GM12892 (cell line): ENCODE measurements around the gene DEUP1.

Source experiments
- DNase-seq: peaks from one replicate; pipeline ENCODE4 v3.0.0; 2011; ENCODE audit not compliant: insufficient read length
- FAIRE-seq: peaks from 2 replicates; lab custom pipeline; 2011; peaks lifted over from hg19 to GRCh38; lab: Jason Lieb, UNC
- POLR2A ChIP-seq: IDR thresholded peaks from 2 replicates; pipeline ENCODE4 v1.6.1; 2011; ENCODE audit warnings: low read depth, low read length, control low read depth
- POLR2AphosphoS5 ChIP-seq: IDR thresholded peaks from 2 replicates; pipeline ENCODE4 v1.6.1; 2011; ENCODE audit warnings: low read depth, low read length, control low read depth
- TAF1 ChIP-seq: IDR thresholded peaks from 2 replicates; pipeline ENCODE4 v1.6.1; 2011; ENCODE audit warnings: low read depth, mild to moderate bottlenecking, control low read depth, low read length, borderline replicate concordance

The DEUP1 gene

GRCh38 chr11:93322207-93322606 is 8.3 kb upstream of the DEUP1 start:
- FAIRE-seq, result no peak
- DNase-seq, result no peak
- TF ChIP-seq POLR2A (no peak), POLR2AphosphoS5 (no peak), TAF1 (no peak)

DNA sequence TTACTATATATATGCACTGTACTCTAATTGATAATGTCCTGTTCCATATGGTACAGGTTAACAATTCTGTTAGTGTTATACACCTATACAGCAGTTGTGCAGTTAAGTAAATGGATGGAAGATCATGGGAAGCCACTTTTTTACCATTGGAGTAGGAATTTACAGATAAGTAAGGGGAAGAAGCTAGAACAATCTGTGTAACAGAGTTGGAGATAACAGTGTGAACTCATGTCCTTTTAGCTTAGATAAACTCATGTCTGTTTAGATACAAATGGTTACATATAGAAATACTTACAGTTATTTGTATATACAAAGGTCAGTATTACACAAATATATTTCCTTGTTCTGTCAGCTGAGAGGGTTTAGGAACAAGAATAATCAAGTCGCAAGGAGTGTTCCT is 6.8 kb upstream of the DEUP1 start:
- no peak for DNase-seq
- TF ChIP-seq POLR2AphosphoS5 (no peak), TAF1 (no peak), POLR2A (no peak)
- no peak for FAIRE-seq

DNA sequence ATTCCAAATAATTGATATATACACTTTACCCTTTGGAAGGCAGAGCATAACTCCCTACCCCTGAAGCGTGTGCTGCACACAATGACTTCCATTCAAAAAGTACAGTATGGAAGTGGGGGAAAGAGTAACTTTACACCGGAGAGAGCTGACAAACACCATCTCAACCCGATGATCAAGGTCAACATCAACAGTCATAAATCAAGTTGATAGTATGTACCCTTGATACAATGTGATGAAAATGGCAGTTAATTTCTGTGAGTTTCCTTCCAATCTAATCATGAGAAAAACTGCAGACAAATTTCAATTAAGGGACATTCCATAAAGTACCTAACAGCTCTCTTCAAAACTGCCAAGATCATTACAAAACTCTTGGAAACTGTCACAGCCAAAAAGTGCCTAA is 6.0 kb upstream of the DEUP1 start:
- no peak for DNase-seq
- FAIRE-seq, result peak; percentile 30
- TF ChIP-seq POLR2A (no peak), TAF1 (no peak), POLR2AphosphoS5 (no peak)

GRCh38 chr11:93326681-93327080 is 3.9 kb upstream of the DEUP1 start:
- DNase-seq (no peak), FAIRE-seq (no peak)
- no peak for TF ChIP-seq POLR2AphosphoS5
- TF ChIP-seq POLR2A, result no peak
- TF ChIP-seq TAF1, result no peak

GRCh38 chr11:93329936-93330445 is 551 bp upstream of the DEUP1 start:
- FAIRE-seq, result peak; percentile 78
- DNase-seq, result no peak
- TF ChIP-seq POLR2A (no peak), TAF1 (no peak), POLR2AphosphoS5 (no peak)

- TF ChIP-seq POLR2A, result no peak
- DNase-seq (no peak), FAIRE-seq (no peak)
Observed at GRCh38 chr11:93340223-93340622, 9.7 kb downstream of the DEUP1 start.

GRCh38 chr11:93344855-93345333 is 14.4 kb downstream of the DEUP1 start:
- TF ChIP-seq TAF1 (no peak), POLR2AphosphoS5 (no peak), POLR2A (no peak)
- DNase-seq (no peak), FAIRE-seq (no peak)

GRCh38 chr11:93348930-93349329 is 18.4 kb downstream of the DEUP1 start:
- no peak for FAIRE-seq
- TF ChIP-seq TAF1 (no peak), POLR2A (no peak), POLR2AphosphoS5 (no peak)
- DNase-seq, result no peak

- TF ChIP-seq POLR2A, result no peak
- TF ChIP-seq TAF1, result no peak
- TF ChIP-seq POLR2AphosphoS5, result no peak
- FAIRE-seq, result no peak
Observed at GRCh38 chr11:93350835-93351234, 20.3 kb downstream of the DEUP1 start.

GRCh38 chr11:93359396-93359795 is 28.9 kb downstream of the DEUP1 start:
- DNase-seq, result no peak
- TF ChIP-seq TAF1 (no peak), POLR2AphosphoS5 (no peak), POLR2A (no peak)
- FAIRE-seq, result no peak

More at GRCh38 chr11:93350835-93351234, 20.3 kb downstream of the DEUP1 start:
- no peak for DNase-seq

- DNase-seq (no peak), FAIRE-seq (no peak)
- TF ChIP-seq POLR2A, result no peak
- TF ChIP-seq TAF1, result no peak
- no peak for TF ChIP-seq POLR2AphosphoS5
Observed at GRCh38 chr11:93361435-93361834, 30.9 kb downstream of the DEUP1 start.

DNA sequence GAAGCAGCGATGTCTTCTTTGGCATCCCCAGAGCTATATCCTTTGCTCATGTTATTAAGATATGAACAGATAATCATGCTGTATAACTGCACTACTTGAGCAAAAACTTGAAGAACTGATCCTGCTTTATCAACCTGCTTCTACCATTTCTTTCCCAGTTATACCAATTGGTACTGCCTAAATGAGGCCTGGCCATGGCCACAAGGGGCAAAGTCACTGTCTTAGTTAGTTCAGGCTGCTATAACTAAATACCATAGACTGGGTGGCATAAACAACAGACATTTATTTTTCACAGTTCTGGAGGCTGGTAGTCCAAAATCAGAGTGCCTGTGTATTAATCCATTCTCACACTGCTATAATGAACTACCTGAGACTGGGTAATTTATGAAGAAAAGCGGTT is 37.5 kb downstream of the DEUP1 start:
- no peak for DNase-seq
- no peak for FAIRE-seq
- TF ChIP-seq TAF1 (no peak), POLR2A (no peak), POLR2AphosphoS5 (no peak)

- no peak for FAIRE-seq
Observed at GRCh38 chr11:93370260-93370659, 39.7 kb downstream of the DEUP1 start.

More at GRCh38 chr11:93370260-93370659, 39.7 kb downstream of the DEUP1 start:
- no peak for DNase-seq
- TF ChIP-seq TAF1 (no peak), POLR2A (no peak), POLR2AphosphoS5 (no peak)
